ENCODE measurements around the gene TSHZ2. TPM values are rescaled to one million over a fixed set of nuclear protein-coding genes. Genes with fewer than 3 reads are reported as not detected.

Gene TSHZ2
- total RNA-seq, 1 experiment from 2014 or later: 0.07 TPM

DNA sequence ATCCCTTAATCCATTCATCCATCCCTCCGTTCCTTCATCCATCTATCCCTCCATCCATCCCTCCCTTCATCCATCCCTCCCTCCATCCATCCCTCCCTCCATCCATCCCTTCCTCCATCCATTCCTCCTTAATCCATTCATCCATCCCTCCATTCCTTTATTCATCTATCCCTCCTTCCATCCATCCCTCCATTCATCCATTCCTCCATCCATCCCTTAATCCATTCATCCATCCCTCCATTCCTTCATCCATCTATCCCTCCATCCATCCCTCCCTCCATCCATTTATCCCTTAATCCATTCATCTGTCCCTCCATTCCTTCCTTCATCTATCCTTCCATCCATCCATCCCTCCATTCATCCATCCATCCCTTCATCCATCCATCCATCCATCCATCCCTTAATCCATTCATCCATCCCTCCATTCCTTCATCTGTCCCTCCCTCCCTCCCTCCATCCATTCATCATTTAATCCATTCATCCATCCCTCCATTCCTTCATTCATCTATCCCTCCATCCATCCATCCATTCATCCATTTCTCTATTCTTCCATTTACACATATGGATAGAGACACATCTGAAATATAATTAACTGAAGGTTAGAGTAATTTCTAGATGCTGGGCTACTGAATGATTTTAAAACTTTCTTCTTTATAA lies 100.9 kb downstream of the TSHZ2 start:
- no peaks in the 10 kb centered on the region for H3K4me1 ChIP-seq (ENCODE audit: control insufficient read depth in 1 of 2, insufficient read depth in 2 of 2, low read length in 2 of 2)
- no peak overlapping the region for H2AFZ ChIP-seq (ENCODE audit: low read depth, low read length, poor library complexity, severe bottlenecking)
- POLR2A ChIA-PET: no interaction called here
- H3K4me2 ChIP-seq (ENCODE audit: low read length): no peak overlapping the region
- H3K4me3 ChIP-seq (replicated peaks in 1 of 2; ENCODE audit: low read depth in 1 of 2, low read length in 2 of 2): no peak overlapping the region
- H3K79me2 ChIP-seq (ENCODE audit: insufficient read depth, low read length): no peaks in the 10 kb centered on the region
- H3K9ac ChIP-seq (ENCODE audit: low read length): no peak overlapping the region
- no peaks in the 10 kb centered on the region for H3K9me2 ChIP-seq (ENCODE audit: insufficient read depth)
- no peaks in the 10 kb centered on the region for H4K20me1 ChIP-seq (ENCODE audit: insufficient read depth)
- no peaks in the 10 kb centered on the region for H3K9me3 ChIP-seq (ENCODE audit: control insufficient read depth in 1 of 2, insufficient read depth in 1 of 2, low read depth in 1 of 2, low read length in 2 of 2)
- BruUV-seq (replicated peaks): no TSS peak
- peaks cover 10% of the 10 kb centered on the region; the same call in 1 of the 2 replicates for H3K27me3 ChIP-seq (ENCODE audit: insufficient read depth, low read length)
- intact Hi-C loops (cut with micrococcal nuclease): no loop called here
- ATAC-seq (no peak), DNase-seq (ENCODE audit: low read depth, low spot score) (no peak)
- no peak overlapping the region for H3K27ac ChIP-seq (ENCODE audit: low read depth, low read length)
- CTCF ChIA-PET: no interaction called here
- RAD21 ChIA-PET (ENCODE audit: low non-redundant PET in 1 of 2, low total read pairs in 2 of 2, uncharacterized antibody in 2 of 2, unreplicated experiment in 2 of 2): no interaction called here
- no peaks in the 10 kb centered on the region for H3K36me3 ChIP-seq (ENCODE audit: control insufficient read depth in 1 of 2, insufficient read depth in 2 of 2, low read length in 2 of 2)
- TF ChIP-seq EZH2phosphoT487 (IDR thresholded peaks at IDR 0.05; ENCODE audit: borderline replicate concordance): no peak
- TF ChIP-seq, protein P1, sequence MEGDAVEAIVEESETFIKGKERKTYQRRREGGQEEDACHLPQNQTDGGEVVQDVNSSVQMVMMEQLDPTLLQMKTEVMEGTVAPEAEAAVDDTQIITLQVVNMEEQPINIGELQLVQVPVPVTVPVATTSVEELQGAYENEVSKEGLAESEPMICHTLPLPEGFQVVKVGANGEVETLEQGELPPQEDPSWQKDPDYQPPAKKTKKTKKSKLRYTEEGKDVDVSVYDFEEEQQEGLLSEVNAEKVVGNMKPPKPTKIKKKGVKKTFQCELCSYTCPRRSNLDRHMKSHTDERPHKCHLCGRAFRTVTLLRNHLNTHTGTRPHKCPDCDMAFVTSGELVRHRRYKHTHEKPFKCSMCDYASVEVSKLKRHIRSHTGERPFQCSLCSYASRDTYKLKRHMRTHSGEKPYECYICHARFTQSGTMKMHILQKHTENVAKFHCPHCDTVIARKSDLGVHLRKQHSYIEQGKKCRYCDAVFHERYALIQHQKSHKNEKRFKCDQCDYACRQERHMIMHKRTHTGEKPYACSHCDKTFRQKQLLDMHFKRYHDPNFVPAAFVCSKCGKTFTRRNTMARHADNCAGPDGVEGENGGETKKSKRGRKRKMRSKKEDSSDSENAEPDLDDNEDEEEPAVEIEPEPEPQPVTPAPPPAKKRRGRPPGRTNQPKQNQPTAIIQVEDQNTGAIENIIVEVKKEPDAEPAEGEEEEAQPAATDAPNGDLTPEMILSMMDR (IDR thresholded peaks at IDR 0.05 in 2 of 3, conservative IDR thresholded peaks at IDR 0.05 in 1 of 3; ENCODE audit: borderline replicate concordance in 1 of 3, insufficient read depth in 1 of 3, low read depth in 2 of 3, low read length in 2 of 3): no peak
- TF ChIP-seq, protein P2, sequence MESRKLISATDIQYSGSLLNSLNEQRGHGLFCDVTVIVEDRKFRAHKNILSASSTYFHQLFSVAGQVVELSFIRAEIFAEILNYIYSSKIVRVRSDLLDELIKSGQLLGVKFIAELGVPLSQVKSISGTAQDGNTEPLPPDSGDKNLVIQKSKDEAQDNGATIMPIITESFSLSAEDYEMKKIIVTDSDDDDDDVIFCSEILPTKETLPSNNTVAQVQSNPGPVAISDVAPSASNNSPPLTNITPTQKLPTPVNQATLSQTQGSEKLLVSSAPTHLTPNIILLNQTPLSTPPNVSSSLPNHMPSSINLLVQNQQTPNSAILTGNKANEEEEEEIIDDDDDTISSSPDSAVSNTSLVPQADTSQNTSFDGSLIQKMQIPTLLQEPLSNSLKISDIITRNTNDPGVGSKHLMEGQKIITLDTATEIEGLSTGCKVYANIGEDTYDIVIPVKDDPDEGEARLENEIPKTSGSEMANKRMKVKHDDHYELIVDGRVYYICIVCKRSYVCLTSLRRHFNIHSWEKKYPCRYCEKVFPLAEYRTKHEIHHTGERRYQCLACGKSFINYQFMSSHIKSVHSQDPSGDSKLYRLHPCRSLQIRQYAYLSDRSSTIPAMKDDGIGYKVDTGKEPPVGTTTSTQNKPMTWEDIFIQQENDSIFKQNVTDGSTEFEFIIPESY (IDR thresholded peaks at IDR 0.05; ENCODE audit: extremely low read depth, insufficient replicate concordance, low read length): no peak
- TF ChIP-seq FOSL1 (IDR thresholded peaks at IDR 0.05; ENCODE audit: low read depth): no peak
- TF ChIP-seq, protein P3, sequence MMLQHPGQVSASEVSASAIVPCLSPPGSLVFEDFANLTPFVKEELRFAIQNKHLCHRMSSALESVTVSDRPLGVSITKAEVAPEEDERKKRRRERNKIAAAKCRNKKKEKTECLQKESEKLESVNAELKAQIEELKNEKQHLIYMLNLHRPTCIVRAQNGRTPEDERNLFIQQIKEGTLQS (IDR thresholded peaks at IDR 0.05): no peak
- no peak for TF ChIP-seq SP1 (IDR thresholded peaks at IDR 0.05; ENCODE audit: low read depth)
- TF ChIP-seq TCF7L2 (IDR thresholded peaks at IDR 0.05; ENCODE audit: borderline replicate concordance, extremely low read depth, insufficient read depth, insufficient read length): no peak
- no peak for TF ChIP-seq CBX3 (IDR thresholded peaks at IDR 0.05; ENCODE audit: low read depth)
- no peak for TF ChIP-seq SRF (IDR thresholded peaks at IDR 0.05; ENCODE audit: low read depth)
- no peak for TF ChIP-seq RAD21 (IDR thresholded peaks at IDR 0.05; ENCODE audit: low read depth)
- TF ChIP-seq SIN3A (IDR thresholded peaks at IDR 0.05; ENCODE audit: low read depth): no peak
- no peak for TF ChIP-seq EZH2 (IDR thresholded peaks at IDR 0.05)
- TF ChIP-seq EGR1 (IDR thresholded peaks at IDR 0.05; ENCODE audit: low read depth): no peak
- no peak for TF ChIP-seq CEBPB (IDR thresholded peaks at IDR 0.05; ENCODE audit: low read depth)
- no peak for TF ChIP-seq JUND (IDR thresholded peaks at IDR 0.05)
- TF ChIP-seq ZFX (IDR thresholded peaks at IDR 0.05): no peak
- TF ChIP-seq ZNF274 (IDR thresholded peaks at IDR 0.05; ENCODE audit: low read depth, low read length): no peak

All from HCT116 (cell line).